ENCODE results near the gene PTMA.
"Not testable (repeated sequence)": the region's sequence is repeated elsewhere in the genome, so short reads cannot be mapped to it uniquely, and the experiment has no call there.

DNA sequence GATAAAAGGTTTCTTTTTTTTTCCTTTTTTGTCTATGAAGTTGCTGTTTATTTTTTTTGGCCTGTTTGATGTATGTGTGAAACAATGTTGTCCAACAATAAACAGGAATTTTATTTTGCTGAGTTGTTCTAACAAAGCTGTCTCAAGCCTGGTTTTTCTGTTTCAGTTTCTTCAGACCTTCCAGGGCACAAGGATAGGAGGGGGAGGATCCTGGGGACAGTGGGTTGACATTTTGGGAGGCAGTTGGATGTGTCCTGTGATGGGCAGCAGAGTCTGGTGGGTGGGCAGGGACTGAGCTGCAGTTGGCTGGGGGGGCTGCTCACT, 5.0 kb downstream of the PTMA start:
- not testable (repeated sequence) for TF ChIP-seq CTCF, EZH2phosphoT487, EZH2 (IDR thresholded peaks at IDR 0.05)
